Fibroblast of villous mesenchyme (primary cell): ENCODE results near the gene TMEM145. TPM values are rescaled to one million over a fixed set of nuclear protein-coding genes. Genes with fewer than 3 reads are reported as not detected.

Experiments
- DNase-seq: peaks from one replicate; pipeline ENCODE4 v3.0.0-alpha.2; 2010; ENCODE audit warnings: low read depth
- H3K4me3 ChIP-seq: 2 replicates; pipeline ENCODE4 v1.5.1; 2011; ENCODE audit warnings: low read depth, mild to moderate bottlenecking, low read length
- total RNA-seq: library from RNA; depleted of rRNA; stranded (reverse); fragments of >200 nt; gene quantifications from 2 replicates; pipeline ENCODE4 v1.2.3, GENCODE V29; 2012
- TF ChIP-seq, protein P1 (sequence below): IDR thresholded peaks from 2 replicates; pipeline ENCODE4 v1.5.1; 2012; ENCODE audit warnings: low read depth, mild to moderate bottlenecking, low read length; ENCODE audit not compliant: insufficient read depth

Gene TMEM145
- total RNA-seq, 1 donor, result not detected

DNA sequence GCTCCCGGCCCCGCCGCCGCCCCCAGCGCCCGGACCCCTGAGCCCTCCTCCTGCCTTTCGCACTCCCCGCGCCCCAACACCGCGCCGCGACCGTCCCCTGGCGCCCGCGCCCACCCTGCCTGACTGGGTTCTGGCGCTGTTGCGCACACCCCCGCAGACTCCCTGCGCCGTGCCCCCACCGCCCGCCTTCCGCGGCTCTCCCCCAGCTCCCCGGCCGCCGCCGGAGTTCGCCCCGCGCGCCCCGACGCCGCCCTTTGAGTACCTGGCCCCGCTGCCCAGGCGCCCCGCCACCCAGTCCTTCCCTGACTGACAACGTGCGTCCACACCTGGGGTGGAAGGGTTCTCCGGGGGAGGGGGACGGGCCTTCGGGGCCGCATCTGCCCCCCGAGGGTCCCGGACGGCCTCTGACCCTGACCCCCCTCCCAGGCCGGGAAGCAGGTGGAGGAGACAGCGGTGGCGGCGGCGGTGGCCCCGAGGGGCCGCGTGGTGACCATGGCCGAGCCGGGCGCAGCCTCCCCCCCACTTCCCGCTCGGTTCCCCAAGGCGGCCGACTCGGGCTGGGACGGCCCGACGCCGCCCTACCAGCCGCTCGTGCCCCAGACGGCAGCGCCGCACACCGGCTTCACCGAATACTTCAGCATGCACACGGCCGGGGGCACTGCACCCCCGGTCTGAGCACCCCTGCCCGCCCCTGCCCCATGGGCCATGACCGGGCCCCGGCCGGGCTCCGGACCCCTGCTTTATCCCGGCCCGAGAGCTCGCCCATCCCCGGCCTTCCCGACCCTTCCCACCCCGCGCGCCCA lies 10.9 kb downstream of the TMEM145 start:
- H3K4me3 ChIP-seq, result no peak overlapping the region
- TF ChIP-seq, protein P1, sequence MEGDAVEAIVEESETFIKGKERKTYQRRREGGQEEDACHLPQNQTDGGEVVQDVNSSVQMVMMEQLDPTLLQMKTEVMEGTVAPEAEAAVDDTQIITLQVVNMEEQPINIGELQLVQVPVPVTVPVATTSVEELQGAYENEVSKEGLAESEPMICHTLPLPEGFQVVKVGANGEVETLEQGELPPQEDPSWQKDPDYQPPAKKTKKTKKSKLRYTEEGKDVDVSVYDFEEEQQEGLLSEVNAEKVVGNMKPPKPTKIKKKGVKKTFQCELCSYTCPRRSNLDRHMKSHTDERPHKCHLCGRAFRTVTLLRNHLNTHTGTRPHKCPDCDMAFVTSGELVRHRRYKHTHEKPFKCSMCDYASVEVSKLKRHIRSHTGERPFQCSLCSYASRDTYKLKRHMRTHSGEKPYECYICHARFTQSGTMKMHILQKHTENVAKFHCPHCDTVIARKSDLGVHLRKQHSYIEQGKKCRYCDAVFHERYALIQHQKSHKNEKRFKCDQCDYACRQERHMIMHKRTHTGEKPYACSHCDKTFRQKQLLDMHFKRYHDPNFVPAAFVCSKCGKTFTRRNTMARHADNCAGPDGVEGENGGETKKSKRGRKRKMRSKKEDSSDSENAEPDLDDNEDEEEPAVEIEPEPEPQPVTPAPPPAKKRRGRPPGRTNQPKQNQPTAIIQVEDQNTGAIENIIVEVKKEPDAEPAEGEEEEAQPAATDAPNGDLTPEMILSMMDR, result no peak
- no peak for DNase-seq

DNA sequence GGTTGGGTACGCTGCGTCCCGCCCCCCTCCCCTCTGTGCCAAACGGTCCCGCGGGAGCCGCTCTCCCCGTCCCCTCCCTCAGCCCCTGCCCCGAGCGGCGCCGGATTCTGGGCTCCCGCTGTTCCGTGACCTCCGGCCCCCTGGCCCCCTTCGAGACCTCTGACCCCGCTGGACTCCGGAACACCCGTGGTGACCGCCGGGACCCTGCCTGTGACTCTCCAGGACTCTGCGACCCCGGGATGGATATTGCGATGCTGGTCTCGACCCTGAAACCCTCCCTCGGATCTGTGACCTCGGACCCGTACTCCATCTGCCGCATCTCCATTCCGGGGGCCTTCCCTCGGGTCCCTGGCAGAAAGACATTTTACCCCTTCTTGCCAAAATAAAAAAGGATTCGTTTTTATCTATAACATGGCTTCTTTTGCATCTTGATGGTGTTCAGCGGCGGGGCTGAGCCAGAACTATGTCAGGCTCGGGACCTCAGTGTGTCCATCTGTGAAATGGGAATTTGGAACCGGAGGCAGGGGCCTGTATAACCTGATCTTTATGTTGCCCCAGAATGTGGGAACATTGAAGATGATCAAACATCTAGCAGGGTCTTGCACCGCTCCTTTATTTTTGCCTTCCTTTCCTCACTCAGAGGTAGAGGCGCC lies 11.7 kb downstream of the TMEM145 start:
- peak overlapping the region; percentile 27 for H3K4me3 ChIP-seq
- DNase-seq, result no peak
- TF ChIP-seq, protein P1, result no peak

DNA sequence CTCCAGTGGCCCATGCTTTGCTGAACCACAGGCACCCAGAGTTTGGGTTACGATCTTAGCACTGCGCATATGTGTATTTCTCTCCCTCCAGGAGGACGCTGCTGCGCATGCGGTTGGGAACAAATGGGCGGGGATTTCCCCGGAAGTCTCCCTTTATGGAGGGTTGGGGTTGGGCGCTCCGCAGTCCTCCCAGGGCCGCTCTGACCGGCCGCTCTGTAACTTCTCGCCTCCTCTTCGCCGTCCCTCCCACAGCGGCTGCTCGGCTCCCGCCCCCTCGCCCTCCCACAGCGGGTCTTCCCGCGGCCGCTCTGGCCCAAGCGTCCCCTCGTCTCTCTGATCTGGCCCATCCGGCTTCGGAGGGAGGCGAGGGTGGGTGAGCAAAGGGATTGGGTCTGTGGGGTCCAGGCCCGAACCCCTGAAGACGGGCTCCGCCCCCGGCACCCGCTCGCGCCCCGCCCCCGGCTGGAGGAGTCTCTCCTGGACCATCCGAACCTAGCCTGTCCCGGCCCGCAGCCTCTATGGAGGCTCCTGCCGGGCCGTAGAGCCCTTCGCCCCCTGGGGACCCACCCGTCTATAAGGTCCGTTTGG lies 12.3 kb downstream of the TMEM145 start, which contains the start of gene MEGF8:
TSS of gene MEGF8 (plus strand) at position 328 of the 588 bp plus-strand sequence. CDS start 609 bp downstream, outside the sequence.
- TF ChIP-seq, protein P1, result peak; percentile 89
- peak within 1 kb of the TSS; percentile 92 for H3K4me3 ChIP-seq
- DNase-seq, result peak; percentile 99

DNA sequence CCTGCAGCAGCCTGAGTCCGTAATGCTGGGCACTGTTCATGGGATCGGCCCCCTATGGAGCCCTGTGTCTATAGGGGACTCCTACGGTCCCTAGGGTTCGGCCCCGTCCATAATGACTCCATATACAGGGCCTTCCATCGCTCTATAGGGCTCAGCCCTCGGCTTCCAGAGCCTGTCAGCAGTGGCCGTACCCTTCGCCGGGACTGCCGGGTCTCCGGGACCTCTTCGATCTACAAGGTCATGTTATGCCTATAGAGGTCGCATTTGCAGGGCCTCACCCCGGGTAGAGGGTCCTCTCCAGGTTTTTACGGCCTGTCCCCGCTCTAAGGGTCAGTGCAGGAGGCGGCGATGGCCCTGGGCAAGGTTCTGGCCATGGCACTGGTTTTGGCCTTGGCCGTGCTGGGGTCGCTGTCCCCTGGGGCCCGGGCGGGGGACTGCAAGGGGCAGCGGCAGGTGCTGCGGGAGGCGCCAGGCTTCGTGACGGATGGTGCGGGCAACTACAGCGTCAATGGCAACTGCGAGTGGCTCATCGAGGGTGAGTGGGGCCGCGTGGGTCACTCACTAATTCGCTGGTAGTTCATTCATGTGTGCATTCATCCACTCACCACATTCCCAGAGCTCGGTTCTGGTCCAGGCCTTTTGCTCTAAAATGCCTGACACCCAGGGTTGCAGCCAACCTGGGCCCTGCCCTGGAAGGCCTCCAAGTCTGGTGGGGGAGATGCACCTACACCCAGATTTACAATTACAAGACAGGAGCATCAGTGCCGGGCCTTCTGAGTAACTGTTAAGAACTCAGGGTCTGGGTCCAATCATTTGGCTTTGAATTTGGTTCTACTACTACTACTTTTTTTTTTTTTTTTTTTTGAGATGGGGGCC lies 13.0 kb downstream of the TMEM145 start:
- peak overlapping the region; percentile 92 for H3K4me3 ChIP-seq
- TF ChIP-seq, protein P1, result no peak
- DNase-seq, result no peak

DNA sequence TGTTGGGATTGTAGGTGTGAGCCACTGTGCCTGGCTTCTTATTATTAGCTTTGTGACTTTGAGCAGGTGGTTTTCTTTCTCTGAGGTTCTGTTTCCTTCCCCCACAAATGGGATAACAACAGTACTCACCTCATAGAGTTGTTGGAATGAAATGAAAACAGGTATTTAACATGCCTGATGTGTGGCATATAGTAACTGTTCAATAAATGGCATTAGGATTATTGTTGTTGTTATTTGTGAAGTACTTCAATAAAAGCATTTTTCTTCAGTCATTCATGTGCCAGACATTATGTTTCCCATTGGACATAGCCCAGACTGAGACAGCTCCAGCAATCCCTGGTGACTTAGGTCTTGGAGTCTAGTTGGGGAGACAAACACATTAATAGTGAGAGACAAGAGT lies 13.9 kb downstream of the TMEM145 start:
- DNase-seq, result no peak
- TF ChIP-seq, protein P1, result no peak
- no peak overlapping the region for H3K4me3 ChIP-seq

DNA sequence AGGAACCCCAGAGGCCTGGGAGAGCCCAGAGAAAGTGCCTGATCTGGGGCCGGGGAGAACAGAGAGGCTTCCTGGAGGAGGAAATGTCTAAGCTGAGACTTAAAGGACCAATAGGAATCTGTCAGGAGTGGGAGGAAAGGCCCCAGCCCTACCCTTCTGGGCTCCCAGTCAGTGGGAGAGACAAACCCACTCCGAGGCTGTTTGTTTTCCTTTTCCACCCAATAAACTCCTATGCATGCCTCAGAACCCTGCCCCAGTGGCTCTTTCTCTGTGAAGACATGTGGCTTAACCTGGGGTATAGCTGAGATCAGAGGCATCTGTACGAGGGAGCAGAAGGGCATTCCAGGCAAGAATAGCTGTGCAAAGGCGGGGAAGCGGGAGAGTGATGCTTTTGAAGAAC lies 14.3 kb downstream of the TMEM145 start:
- TF ChIP-seq, protein P1, result no peak
- no peak for DNase-seq
- no peak overlapping the region for H3K4me3 ChIP-seq
